Breast epithelium (tissue), 4 donors: ENCODE results near the gene SSU72. TPM values are rescaled to one million over a fixed set of nuclear protein-coding genes. Genes with fewer than 3 reads are reported as not detected.

ENCODE experiments used
- DNase-seq, 2 donors: peaks; one replicate each; pipeline ENCODE4 v3.0.0-alpha.2; 2019; ENCODE audit warnings: low spot score in 2 of 2
- H3K27ac ChIP-seq, 2 donors: fragments of 200-600 bp; sonication (generic) in 1 of 2; one replicate each; pipeline ENCODE4 v1.5.1; 2016 to 2019; ENCODE audit warnings: mild to moderate bottlenecking in 1 of 2
- H3K27me3 ChIP-seq, 2 donors: fragments of 200-600 bp; sonication (generic) in 1 of 2; one replicate each; pipeline versions ENCODE4 v1.5.1 to v1.6.0; 2017 to 2019; ENCODE audit warnings: control low read depth in 1 of 2, mild to moderate bottlenecking in 1 of 2
- H3K36me3 ChIP-seq: fragments of 200-600 bp; one replicate; pipeline ENCODE4 v1.5.1; 2019
- H3K4me1 ChIP-seq, 2 donors: fragments of 200-600 bp; sonication (generic); one replicate each; pipeline ENCODE4 v1.5.1; 2016 to 2019; ENCODE audit warnings: control low read depth in 1 of 2
- H3K4me3 ChIP-seq, 3 donors: fragments of 200-600 bp; sonication (generic); 1 replicate in 2 of 3; 2 replicates in 1 of 3; pipeline ENCODE4 v1.5.1; 2016 to 2019; ENCODE audit warnings: mild to moderate bottlenecking in 3 of 3, moderate library complexity in 2 of 3
- H3K9me3 ChIP-seq, 2 donors: fragments of 200-600 bp; sonication (generic) in 1 of 2; one replicate each; pipeline ENCODE4 v1.5.1; 2016 to 2019; ENCODE audit warnings: control low read depth in 1 of 2
- CTCF ChIP-seq, 3 donors: fragments of 450-650 bp; IDR thresholded peaks; one replicate each; pipeline ENCODE4 v1.5.1; 2016 to 2017; ENCODE audit warnings: antibody characterized with exemption in 3 of 3, mild to moderate bottlenecking in 3 of 3, moderate library complexity in 3 of 3
- POLR2A ChIP-seq: fragments of 450-650 bp; IDR thresholded peaks from one replicate; pipeline ENCODE4 v1.6.1; 2016; ENCODE audit warnings: antibody characterized with exemption, mild to moderate bottlenecking, moderate library complexity
- POLR2AphosphoS5 ChIP-seq, 3 donors: sonication (generic); formaldehyde crosslinking; IDR thresholded peaks; one replicate each; pipeline ENCODE4 v1.6.1; 2017; ENCODE audit warnings: antibody characterized with exemption in 3 of 3
- intact Hi-C: fragments of 100-400 bp; cut with DNase I; formaldehyde crosslinking; loops from one replicate; pipeline ENCODE4 v1.15.1; 2023; ENCODE audit warnings: low total_unique reads
- total RNA-seq, 3 donors: library from RNA; depleted of rRNA; stranded (reverse); fragments of >200 nt; gene quantifications; one replicate each; pipeline ENCODE4 v1.1.0, GENCODE V29; 2016

The SSU72 gene
- total RNA-seq, 3 donors from 2014 or later = 100 to 125 (median 114) TPM

DNA sequence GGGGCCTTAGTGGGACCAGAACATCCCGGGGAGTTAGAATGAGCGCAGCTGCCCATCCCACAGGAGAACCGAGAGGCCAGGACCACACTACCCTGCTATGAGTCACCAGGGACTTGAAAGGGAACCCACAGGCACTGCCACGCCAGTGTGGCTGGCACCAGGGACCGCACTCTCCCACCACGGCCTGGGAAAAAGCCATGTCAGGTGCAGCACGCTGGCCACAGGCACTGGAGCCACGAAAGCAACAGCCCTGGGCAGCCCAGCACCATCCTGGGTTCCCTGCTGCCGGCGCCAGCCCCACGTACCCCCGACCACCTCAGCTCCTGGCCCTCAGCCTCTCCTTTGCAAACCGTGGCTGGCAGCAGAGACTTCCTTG is 20.1 kb downstream of the SSU72 start:
- H3K4me3 ChIP-seq = no peak overlapping the region
- no peak for TF ChIP-seq POLR2AphosphoS5 (IDR thresholded peaks at IDR 0.05)
- no peak for TF ChIP-seq POLR2A
- TF ChIP-seq CTCF (IDR thresholded peaks at IDR 0.05) = no peak
- intact Hi-C loops = no loop called here
- H3K36me3 ChIP-seq = no peaks in the 10 kb centered on the region
- H3K27me3 ChIP-seq = no peaks in the 10 kb centered on the region
- no peaks in the 10 kb centered on the region for H3K4me1 ChIP-seq
- peak overlapping the region in 1 of 2 donors; percentile 25 for H3K27ac ChIP-seq
- H3K9me3 ChIP-seq = no peaks in the 10 kb centered on the region
- no peak for DNase-seq

GRCh38 chr1:1553821-1554494 is 20.7 kb downstream of the SSU72 start:
- no peaks in the 10 kb centered on the region for H3K9me3 ChIP-seq
- intact Hi-C loops = no loop called here
- TF ChIP-seq POLR2A (no peak), POLR2AphosphoS5 (IDR thresholded peaks at IDR 0.05) (no peak), CTCF (IDR thresholded peaks at IDR 0.05) (no peak)
- no peaks in the 10 kb centered on the region for H3K36me3 ChIP-seq
- H3K4me1 ChIP-seq = no peaks in the 10 kb centered on the region
- no peaks in the 10 kb centered on the region for H3K27me3 ChIP-seq
- H3K4me3 ChIP-seq = no peak overlapping the region
- DNase-seq = no peak
- peak overlapping the region in 1 of 2 donors; percentile 25 for H3K27ac ChIP-seq

DNA sequence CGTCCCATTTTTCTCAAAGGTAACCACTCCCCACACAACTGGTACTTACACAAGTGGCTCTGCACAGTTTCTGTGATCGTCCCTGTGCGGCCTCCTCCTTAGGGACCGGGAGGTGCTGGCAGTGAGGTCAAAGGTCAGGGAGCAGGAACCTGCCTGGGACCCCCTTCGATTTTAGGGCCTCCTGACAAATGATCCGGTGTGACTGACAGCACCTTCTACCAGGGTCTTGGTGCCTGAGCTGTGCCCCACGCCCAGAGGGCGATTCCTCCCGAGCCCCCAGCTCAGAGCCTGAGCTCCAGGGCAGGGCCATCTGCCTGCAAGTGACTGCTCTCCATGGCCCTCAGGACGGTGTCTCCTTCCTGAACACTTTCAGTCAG is 22.4 kb downstream of the SSU72 start:
- no peak for TF ChIP-seq POLR2AphosphoS5 (IDR thresholded peaks at IDR 0.05)
- no peak for TF ChIP-seq POLR2A
- no peak for TF ChIP-seq CTCF (IDR thresholded peaks at IDR 0.05)
- no peaks in the 10 kb centered on the region for H3K36me3 ChIP-seq
- no peak overlapping the region for H3K4me3 ChIP-seq
- no peaks in the 10 kb centered on the region for H3K4me1 ChIP-seq
- peak overlapping the region in 1 of 2 donors; percentile 71 for H3K27ac ChIP-seq
- no peaks in the 10 kb centered on the region for H3K9me3 ChIP-seq
- no peaks in the 10 kb centered on the region for H3K27me3 ChIP-seq
- no peak for DNase-seq
- intact Hi-C loops = no loop called here

- TF ChIP-seq CTCF (IDR thresholded peaks at IDR 0.05) = no peak
- Histone ChIP-seq H3K9me3 (no peaks in the 10 kb centered on the region), H3K27ac (peak overlapping the region in 1 of 2 donors; percentile 71), H3K27me3 (no peaks in the 10 kb centered on the region), H3K4me1 (no peaks in the 10 kb centered on the region), H3K4me3 (no peak overlapping the region), H3K36me3 (no peaks in the 10 kb centered on the region)
- DNase-seq = no peak
- intact Hi-C loops = no loop called here
These were observed 23.0 kb downstream of the SSU72 start for GRCh38 chr1:1551524-1552262.
